Natural killer cell (primary cell): ENCODE results near the gene GLYATL3. TPM values are rescaled to one million over a fixed set of nuclear protein-coding genes. Genes with fewer than 3 reads are reported as not detected.

Experiments used
- ATAC-seq, 3 donors: fragments of 150-1000 bp in 2 of 3; fragments of 200-7000 bp in 1 of 3; cut with Tn5 transposase; 1 replicate in 1 of 3; 2 replicates in 2 of 3; pipeline ENCODE4 v1.10.0; 2021; ENCODE audit warnings: mild to moderate bottlenecking in 2 of 3, moderate library complexity in 2 of 3
- DNase-seq, 2 donors: peaks; one replicate each; pipeline versions ENCODE4 v3.0.0 to v3.0.0-alpha.2; 2013 to 2021; ENCODE audit warnings: mixed read lengths in 1 of 2
- H3K27ac ChIP-seq: one replicate; pipeline ENCODE4 v1.5.1; 2013; ENCODE audit warnings: mild to moderate bottlenecking, low read length
- H3K27me3 ChIP-seq: one replicate; pipeline ENCODE4 v1.6.1; 2013; ENCODE audit warnings: low read length; ENCODE audit not compliant: control insufficient read depth, insufficient read depth
- H3K36me3 ChIP-seq: one replicate; pipeline ENCODE4 v1.6.1; 2013; ENCODE audit warnings: low read length; ENCODE audit not compliant: control insufficient read depth, insufficient read depth
- H3K4me1 ChIP-seq: one replicate; pipeline ENCODE4 v1.6.1; 2013; ENCODE audit warnings: low read length; ENCODE audit not compliant: control insufficient read depth, insufficient read depth
- H3K4me3 ChIP-seq: one replicate; pipeline ENCODE4 v1.5.1; 2013; ENCODE audit warnings: low read length
- H3K9me3 ChIP-seq: one replicate; pipeline ENCODE4 v1.6.1; 2013; ENCODE audit warnings: low read length; ENCODE audit not compliant: control insufficient read depth, insufficient read depth
- H3K27ac Mint-ChIP-seq, 2 donors: one replicate each; pipeline ENCODE4 v1.8.0; 2022; ENCODE audit warnings: mild to moderate bottlenecking in 2 of 2, mixed read lengths in 2 of 2, moderate library complexity in 1 of 2
- H3K27me3 Mint-ChIP-seq, 2 donors: one replicate each; pipeline ENCODE4 v1.8.0; 2022; ENCODE audit warnings: low read depth in 2 of 2, mixed read lengths in 2 of 2
- H3K36me3 Mint-ChIP-seq: one replicate; pipeline ENCODE4 v1.8.0; 2022; ENCODE audit warnings: mixed read lengths
- H3K4me1 Mint-ChIP-seq, 2 donors: one replicate each; pipeline ENCODE4 v1.8.0; 2022; ENCODE audit warnings: mixed read lengths in 2 of 2
- H3K4me3 Mint-ChIP-seq: one replicate; pipeline ENCODE4 v1.8.0; 2022; ENCODE audit warnings: mild to moderate bottlenecking, moderate library complexity, mixed read lengths
- H3K9me3 Mint-ChIP-seq, 2 donors: one replicate each; pipeline ENCODE4 v1.8.0; 2022; ENCODE audit warnings: mixed read lengths in 2 of 2
- WGBS: methylation state at CpG from one replicate; pipeline ENCODE4 v1.1.7; 2013; ENCODE audit warnings: missing lambda C conversion rate; ENCODE audit not compliant: insufficient coverage; 5-methylcytosine and 5-hydroxymethylcytosine counted together
- intact Hi-C: fragments of 100-400 bp; cut with micrococcal nuclease; formaldehyde crosslinking; loops from one replicate; pipeline ENCODE4 v1.14.2; 2022
- total RNA-seq, 4 donors: library from RNA; stranded (reverse); fragments of 120-200 nt in 1 of 4; gene quantifications; one replicate each; pipeline versions ENCODE4 v1.2.3 to v1.2.4, GENCODE V29; 2013 to 2022
- TF ChIP-seq, protein P1 (sequence below): fragments of 200-600 bp; IDR thresholded peaks from one replicate; pipeline ENCODE4 v1.8.0; 2022; ENCODE audit warnings: antibody characterized with exemption

Gene GLYATL3
- total RNA-seq, 3 donors from 2014 or later (not counting 1 experiment from before 2014, with no cell fraction given), result not detected

DNA sequence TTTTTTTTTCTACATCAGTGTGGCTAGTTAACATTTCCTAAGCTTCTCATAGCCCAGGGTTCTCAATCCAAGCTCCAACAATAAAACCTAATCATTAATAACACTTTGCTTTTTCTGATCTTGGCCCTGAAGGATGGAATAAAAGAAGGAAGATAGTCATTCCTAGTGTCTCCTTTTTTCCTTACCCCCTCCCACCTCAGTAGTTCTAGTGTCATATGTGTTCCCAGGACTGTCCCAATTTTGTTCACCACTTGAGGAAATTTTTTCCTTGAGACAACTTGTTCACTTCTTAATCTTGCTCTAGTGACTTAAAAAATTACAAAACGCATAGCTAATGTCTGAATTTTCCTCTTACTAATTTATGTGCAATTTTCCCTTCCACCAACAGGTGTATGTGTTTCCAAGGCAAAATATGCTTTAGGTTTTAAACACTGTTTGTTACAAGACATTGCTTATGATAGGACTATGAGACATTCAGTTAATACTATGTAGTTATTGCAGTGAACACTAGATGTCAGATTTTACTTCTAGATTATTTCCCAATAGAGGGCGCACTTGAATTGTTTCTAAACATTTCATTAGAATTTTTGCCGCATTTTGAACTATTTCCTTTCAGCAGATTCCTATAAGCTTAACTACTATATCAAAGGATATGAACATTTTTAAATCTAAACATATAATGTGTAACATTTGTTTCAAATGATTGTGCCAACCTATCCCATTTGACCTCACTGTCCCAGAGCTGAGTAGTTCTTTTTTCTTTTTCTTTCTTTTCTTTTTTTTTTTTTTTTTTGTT lies 32.2 kb downstream of the GLYATL3 start:
- Histone ChIP-seq H3K4me3 (no peak overlapping the region), H3K36me3 (no peaks in the 10 kb centered on the region), H3K9me3 (no peaks in the 10 kb centered on the region), H3K4me1 (no peaks in the 10 kb centered on the region), H3K27me3 (no peaks in the 10 kb centered on the region), H3K27ac (no peak overlapping the region)
- H3K27ac Mint-ChIP-seq, result no peak overlapping the region
- TF ChIP-seq, protein P1, sequence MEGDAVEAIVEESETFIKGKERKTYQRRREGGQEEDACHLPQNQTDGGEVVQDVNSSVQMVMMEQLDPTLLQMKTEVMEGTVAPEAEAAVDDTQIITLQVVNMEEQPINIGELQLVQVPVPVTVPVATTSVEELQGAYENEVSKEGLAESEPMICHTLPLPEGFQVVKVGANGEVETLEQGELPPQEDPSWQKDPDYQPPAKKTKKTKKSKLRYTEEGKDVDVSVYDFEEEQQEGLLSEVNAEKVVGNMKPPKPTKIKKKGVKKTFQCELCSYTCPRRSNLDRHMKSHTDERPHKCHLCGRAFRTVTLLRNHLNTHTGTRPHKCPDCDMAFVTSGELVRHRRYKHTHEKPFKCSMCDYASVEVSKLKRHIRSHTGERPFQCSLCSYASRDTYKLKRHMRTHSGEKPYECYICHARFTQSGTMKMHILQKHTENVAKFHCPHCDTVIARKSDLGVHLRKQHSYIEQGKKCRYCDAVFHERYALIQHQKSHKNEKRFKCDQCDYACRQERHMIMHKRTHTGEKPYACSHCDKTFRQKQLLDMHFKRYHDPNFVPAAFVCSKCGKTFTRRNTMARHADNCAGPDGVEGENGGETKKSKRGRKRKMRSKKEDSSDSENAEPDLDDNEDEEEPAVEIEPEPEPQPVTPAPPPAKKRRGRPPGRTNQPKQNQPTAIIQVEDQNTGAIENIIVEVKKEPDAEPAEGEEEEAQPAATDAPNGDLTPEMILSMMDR, result peak; percentile 63
- H3K27me3 Mint-ChIP-seq, result no peaks in the 10 kb centered on the region
- no peaks in the 10 kb centered on the region for H3K4me1 Mint-ChIP-seq
- H3K4me3 Mint-ChIP-seq, result peak overlapping the region; percentile 10
- ATAC-seq, result peak in 2 of 3 donors; percentile 55 to 66
- WGBS, result 0% methylated on average over 2 of the region's 3 CpGs
- H3K9me3 Mint-ChIP-seq, result no peaks in the 10 kb centered on the region
- no peaks in the 10 kb centered on the region for H3K36me3 Mint-ChIP-seq
- intact Hi-C loops, result loop anchor here (10.0 kb wide), 1 partner anchor 303 kb away; no protein-coding TSS in a partner anchor
- DNase-seq, result peak in 1 of 2 donors; percentile 48

DNA sequence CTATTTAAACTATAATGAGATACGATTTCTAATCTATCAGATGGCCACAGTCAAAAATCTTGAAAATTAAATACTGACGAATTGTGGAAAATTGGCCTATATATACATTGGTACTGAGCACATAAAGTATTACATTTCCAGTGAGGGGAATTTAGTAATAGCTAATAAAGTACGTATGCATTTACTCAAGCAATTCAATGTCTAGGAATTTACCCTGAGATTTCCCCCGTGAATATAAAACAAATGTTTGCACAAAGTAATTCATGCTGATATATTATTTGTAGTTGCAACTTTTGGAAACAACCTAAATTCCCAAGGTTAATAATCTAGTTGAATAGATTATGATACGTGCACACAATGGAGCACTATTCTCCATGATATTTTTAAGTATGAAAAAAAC lies 36.1 kb downstream of the GLYATL3 start:
- DNase-seq (no peak), ATAC-seq (no peak)
- H3K27me3 ChIP-seq, result no peaks in the 10 kb centered on the region
- no peak overlapping the region for H3K27ac ChIP-seq
- H3K9me3 Mint-ChIP-seq, result no peaks in the 10 kb centered on the region
- TF ChIP-seq, protein P1, result no peak
- H3K36me3 Mint-ChIP-seq, result no peaks in the 10 kb centered on the region
- no peak overlapping the region for H3K4me3 ChIP-seq
- intact Hi-C loops, result loop anchor here (10.0 kb wide), 1 partner anchor 299 kb away; no protein-coding TSS in a partner anchor
- no peak overlapping the region for H3K27ac Mint-ChIP-seq
- no peaks in the 10 kb centered on the region for H3K4me1 Mint-ChIP-seq
- H3K36me3 ChIP-seq, result no peaks in the 10 kb centered on the region
- H3K27me3 Mint-ChIP-seq, result no peaks in the 10 kb centered on the region
- no CpG with 5 or more reads among the region's 5 CpGs for WGBS
- H3K4me3 Mint-ChIP-seq, result no peak overlapping the region
- H3K9me3 ChIP-seq, result no peaks in the 10 kb centered on the region
- H3K4me1 ChIP-seq, result no peaks in the 10 kb centered on the region

DNA sequence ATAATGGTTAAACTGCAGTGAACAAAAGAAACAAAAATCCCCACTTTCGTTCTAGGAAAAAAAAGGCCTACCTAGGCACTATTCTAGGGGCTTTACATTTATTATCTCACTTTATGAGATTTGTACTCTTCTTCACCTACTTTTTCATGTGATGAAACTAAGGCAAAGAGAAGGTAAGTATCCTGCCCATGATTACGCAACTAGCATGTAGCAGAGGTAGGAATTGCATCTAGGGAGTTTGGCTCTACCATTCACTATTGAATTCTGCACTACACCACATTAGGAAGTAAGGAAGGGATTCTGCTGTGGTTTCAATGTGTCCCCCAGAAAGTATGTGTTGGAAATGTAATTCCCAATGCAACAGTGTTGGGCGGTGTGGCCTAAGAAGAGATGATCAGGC lies 39.4 kb downstream of the GLYATL3 start:
- H3K9me3 Mint-ChIP-seq, result no peaks in the 10 kb centered on the region
- ATAC-seq, result no peak
- no peaks in the 10 kb centered on the region for H3K4me1 ChIP-seq
- no peak overlapping the region for H3K27ac ChIP-seq
- no peak for DNase-seq
- H3K27me3 Mint-ChIP-seq, result no peaks in the 10 kb centered on the region
- no peaks in the 10 kb centered on the region for H3K9me3 ChIP-seq
- no peak overlapping the region for H3K4me3 Mint-ChIP-seq
- no peak overlapping the region for H3K27ac Mint-ChIP-seq
- intact Hi-C loops, result loop anchor here (10.0 kb wide), 1 partner anchor 296 kb away; no protein-coding TSS in a partner anchor
- H3K27me3 ChIP-seq, result no peaks in the 10 kb centered on the region
- TF ChIP-seq, protein P1, result no peak
- no peaks in the 10 kb centered on the region for H3K4me1 Mint-ChIP-seq
- no peak overlapping the region for H3K4me3 ChIP-seq
- 94% methylated on average over 1 of the region's 3 CpGs for WGBS
- H3K36me3 Mint-ChIP-seq, result no peaks in the 10 kb centered on the region
- no peaks in the 10 kb centered on the region for H3K36me3 ChIP-seq

DNA sequence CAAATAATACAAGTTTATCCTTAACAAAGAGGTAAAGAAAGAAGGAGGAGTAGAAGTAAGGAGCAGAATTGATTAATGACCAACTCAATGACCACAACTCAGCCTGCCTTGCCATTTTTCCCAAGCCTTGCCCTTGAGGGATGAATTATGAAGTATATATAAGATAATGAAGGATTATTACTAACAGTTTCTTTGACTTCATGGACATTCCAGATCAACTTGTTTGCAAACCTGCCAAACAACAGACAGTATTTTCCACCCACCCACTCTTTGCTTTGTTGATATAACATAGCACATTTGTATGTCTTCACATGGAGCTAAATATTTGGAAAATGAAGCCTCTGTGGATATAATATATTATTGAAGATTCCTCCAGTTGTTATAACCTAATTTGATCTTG lies 40.9 kb downstream of the GLYATL3 start:
- H3K9me3 ChIP-seq, result no peaks in the 10 kb centered on the region
- Mint-ChIP-seq H3K36me3 (no peaks in the 10 kb centered on the region), H3K27me3 (no peaks in the 10 kb centered on the region), H3K4me1 (no peaks in the 10 kb centered on the region), H3K4me3 (no peak overlapping the region), H3K27ac (no peak overlapping the region), H3K9me3 (no peaks in the 10 kb centered on the region)
- H3K4me1 ChIP-seq, result no peaks in the 10 kb centered on the region
- H3K36me3 ChIP-seq, result no peaks in the 10 kb centered on the region
- TF ChIP-seq, protein P1, result no peak
- no peak overlapping the region for H3K27ac ChIP-seq
- intact Hi-C loops, result no loop called here
- H3K27me3 ChIP-seq, result no peaks in the 10 kb centered on the region
- no peak for ATAC-seq
- no peak overlapping the region for H3K4me3 ChIP-seq
- no peak for DNase-seq
